Epithelial cell of proximal tubule (primary cell): ENCODE results near the gene CHD2. TPM values are rescaled to one million over a fixed set of nuclear protein-coding genes. Genes with fewer than 3 reads are reported as not detected.

ENCODE experiments used
- DNase-seq: peaks from one replicate; pipeline ENCODE4 v3.0.0-alpha.2; 2011; ENCODE audit warnings: low read depth
- H3K4me3 ChIP-seq: 2 replicates; pipeline ENCODE4 v1.5.1; 2011; ENCODE audit warnings: low read depth, mild to moderate bottlenecking, low read length
- CTCF ChIP-seq: conservative IDR thresholded peaks from 2 replicates; pipeline ENCODE4 v1.5.1; 2012; ENCODE audit warnings: low read depth, mild to moderate bottlenecking, low read length
- total RNA-seq: library from RNA; depleted of rRNA; stranded (reverse); fragments of >200 nt; gene quantifications from 2 replicates; pipeline ENCODE4 v1.2.3, GENCODE V29; 2015

Gene CHD2
- total RNA-seq, 1 donor from 2014 or later = 26.5 TPM

- TF ChIP-seq CTCF = no peak
- H3K4me3 ChIP-seq = peak overlapping the region; percentile 60
- no peak for DNase-seq
Measured at GRCh38 chr15:92900731-92901071, 577 bp downstream of the CHD2 start.

GRCh38 chr15:92901072-92901761 is 1.1 kb downstream of the CHD2 start:
- no peak for DNase-seq
- H3K4me3 ChIP-seq = peak overlapping the region; percentile 60
- TF ChIP-seq CTCF = no peak

GRCh38 chr15:92901995-92902394 is 1.9 kb downstream of the CHD2 start:
- H3K4me3 ChIP-seq = peak overlapping the region; percentile 60
- DNase-seq = no peak
- TF ChIP-seq CTCF = no peak

- no peak for DNase-seq
- H3K4me3 ChIP-seq = peak overlapping the region; percentile 60
- no peak for TF ChIP-seq CTCF
Measured at GRCh38 chr15:92902737-92903593, 2.8 kb downstream of the CHD2 start.

GRCh38 chr15:92903631-92903965 is 3.5 kb downstream of the CHD2 start:
- H3K4me3 ChIP-seq = peak overlapping the region; percentile 60
- TF ChIP-seq CTCF = no peak
- no peak for DNase-seq

GRCh38 chr15:92903966-92904721 is 4.0 kb downstream of the CHD2 start:
- DNase-seq = peak; percentile 72
- TF ChIP-seq CTCF = no peak
- peak overlapping the region; percentile 60 for H3K4me3 ChIP-seq
